HG03064 (cell line): ENCODE results near the gene DAB2IP.
"Not testable (repeated sequence)": the region's sequence is repeated elsewhere in the genome, so short reads cannot be mapped to it uniquely, and the experiment has no call there.

Experiments used
- ATAC-seq: cut with Tn5 transposase; IDR thresholded peaks from one replicate; pipeline ENCODE4 v1.9.1; 2021; ENCODE audit warnings: low read depth; ENCODE audit not compliant: unreplicated experiment

DAB2IP gene

DNA sequence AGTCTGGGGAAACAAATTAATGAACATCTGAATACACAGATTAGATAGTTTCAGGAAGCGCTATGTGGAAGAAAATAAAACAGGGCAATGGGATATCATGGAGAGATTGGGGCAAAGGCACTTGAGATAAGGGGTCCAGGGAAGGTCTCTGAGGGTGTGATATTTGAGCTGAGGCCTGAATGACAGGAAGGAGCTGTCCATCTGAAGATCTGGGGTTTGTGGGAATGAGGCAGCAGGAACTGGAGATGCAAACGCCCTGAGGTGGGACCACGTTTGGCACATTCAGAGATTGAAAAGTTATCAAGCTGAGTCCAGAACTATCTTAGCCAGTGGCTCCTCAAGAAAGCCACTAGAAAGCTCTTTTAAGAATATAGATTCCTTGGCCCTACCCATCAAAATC lies 8.7 kb upstream of the DAB2IP start:
- no peak for ATAC-seq

DNA sequence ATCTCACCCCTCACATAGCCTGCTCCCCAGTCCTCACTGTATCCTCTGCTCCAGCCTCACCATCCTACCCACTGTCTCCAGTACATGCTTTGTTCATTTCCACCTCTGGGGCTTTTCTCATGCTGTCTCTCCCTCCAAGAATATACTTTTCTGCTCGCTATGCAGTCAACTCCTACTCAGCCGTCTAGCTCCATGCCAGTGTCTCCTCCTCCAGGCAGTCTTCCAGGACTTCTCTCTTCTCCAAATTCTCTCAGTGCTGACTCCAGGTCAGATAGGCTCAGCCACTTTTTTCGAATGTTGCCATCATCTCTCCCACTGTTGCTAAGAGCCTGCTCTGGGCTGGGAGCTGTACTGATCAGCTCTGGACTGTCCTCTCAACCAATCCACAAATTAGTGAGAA lies 8.0 kb upstream of the DAB2IP start:
- ATAC-seq = no peak

DNA sequence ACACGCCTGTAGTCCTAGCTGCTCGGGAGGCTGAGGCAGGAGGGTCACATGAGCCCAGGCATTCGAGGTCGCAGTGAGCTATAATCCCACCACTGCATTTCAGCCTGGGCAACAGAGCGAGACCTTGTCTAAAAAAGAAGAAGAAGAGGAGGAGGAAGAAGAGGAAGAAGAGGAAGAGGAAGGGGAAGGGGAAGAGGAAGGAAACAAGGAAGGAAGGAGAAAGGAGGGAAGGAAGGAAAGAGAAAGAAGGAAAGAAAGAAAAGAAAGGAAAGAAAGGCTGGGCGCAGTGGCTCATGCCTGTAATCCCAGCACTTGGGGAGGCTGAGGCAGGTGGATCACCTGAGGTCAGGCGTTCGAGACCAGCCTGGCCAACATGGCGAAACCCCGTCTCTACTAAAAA lies 7.4 kb upstream of the DAB2IP start:
- ATAC-seq = not testable (repeated sequence)

DNA sequence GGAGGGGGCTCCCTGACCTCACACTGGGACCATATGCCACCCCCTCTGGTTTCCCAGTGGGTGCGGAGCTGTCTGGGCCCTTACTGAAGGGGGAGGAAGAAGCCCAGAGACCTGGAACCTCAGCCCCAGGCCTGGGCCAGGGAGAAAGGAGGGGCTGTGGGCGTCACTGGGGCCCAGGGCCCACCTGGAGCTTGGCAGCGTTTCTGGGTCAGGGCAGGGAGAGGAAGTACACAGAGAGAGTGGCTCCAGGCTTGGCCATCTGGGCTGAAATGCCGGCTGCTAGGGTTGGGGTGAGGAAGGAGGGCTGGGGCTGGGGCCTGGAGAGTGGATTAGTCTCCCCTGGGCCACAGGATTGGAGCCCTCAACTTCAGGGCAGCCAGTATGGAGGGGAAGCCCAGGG lies 6.4 kb upstream of the DAB2IP start:
- no peak for ATAC-seq

DNA sequence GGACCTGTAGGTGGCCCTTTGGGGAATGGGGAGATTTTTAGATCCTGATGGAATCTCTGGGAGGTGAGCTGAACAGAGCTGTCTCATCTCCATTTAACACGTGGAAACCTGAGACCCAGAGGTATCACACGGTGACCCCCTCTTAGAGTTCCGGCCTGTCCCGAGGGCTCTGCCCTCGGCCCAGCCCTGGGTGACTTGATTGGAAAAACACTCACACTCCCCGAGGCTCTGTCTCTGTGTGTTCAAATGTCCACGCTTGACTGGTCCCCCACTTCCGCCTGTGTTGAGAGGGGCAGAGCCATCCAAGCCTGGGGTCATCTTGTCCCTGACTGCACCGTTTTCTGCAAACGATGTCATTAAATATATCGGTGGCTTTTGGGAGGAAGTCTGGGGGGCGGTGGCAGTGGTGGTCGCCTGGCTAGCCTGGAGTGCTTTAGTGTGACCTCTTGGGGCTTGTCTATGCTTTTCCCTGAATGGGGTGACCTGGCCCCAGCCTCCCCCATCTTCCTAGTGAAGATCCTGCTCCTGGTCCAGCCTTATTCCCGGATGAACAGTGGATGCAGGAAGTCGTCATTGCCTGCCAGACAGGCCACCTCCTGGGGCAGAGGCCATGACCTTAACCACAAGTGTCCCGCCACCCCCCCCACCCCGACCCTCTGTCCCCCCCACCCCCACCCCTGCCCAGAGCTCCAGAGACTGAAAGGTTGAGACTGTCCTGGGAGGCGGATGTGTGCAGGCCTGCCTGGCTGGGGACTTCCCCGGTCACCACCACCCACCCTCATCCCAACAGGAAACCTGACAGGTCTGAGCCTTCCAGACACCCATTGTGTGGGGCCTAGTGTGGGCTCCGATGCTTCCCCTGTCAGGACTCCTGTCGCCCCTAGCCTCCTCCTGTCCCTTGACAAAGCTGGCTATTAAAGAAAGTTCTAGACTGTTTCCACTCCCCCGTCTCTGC lies 5.3 kb upstream of the DAB2IP start:
- no peak for ATAC-seq

DNA sequence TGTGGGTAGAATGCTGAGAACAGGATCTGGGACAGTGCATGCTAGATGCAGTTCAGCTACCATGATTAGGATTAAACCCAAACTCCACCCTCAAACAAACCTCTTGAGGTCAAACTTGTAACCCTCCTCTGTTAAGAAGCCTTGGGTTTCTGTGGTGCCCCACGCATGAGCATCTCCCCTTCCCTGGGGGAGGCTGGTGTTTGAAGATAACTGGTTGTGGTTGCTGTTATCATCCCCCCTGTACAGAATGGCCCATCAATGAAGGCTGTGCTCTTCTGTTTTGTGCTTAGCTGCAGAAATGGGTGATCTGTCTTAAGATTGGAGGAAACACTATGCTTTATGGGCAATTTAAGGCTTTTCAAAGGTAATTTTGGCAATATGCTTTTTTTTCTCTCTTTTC lies 4.4 kb upstream of the DAB2IP start:
- ATAC-seq = no peak

- ATAC-seq = no peak
These were observed 3.3 kb upstream of the DAB2IP start for GRCh38 chr9:121648172-121648571.

DNA sequence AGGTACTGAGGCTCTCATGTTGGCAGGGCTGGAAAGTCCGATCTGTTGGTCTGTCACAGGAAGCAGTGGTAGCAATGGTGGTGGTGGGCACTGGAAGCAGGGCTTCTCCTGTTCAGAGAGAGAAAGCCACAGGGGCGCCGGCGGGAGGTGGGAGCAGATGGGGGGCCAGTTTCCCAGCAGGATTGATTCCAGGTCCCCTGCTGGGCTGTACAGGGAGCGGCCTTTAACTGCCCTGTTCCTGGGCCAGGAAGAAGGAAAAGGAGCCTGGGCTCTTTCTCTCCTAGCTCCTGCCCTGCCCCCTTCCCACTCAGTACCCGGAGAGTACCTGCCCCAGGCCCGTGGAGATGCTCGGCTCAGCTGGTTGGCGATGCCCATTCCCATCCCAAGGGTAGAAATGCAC lies 2.6 kb upstream of the DAB2IP start:
- ATAC-seq = no peak

- ATAC-seq = no peak
These were observed 1.8 kb upstream of the DAB2IP start for GRCh38 chr9:121649476-121650216.

- no peak for ATAC-seq
These were observed 1.0 kb upstream of the DAB2IP start for GRCh38 chr9:121650217-121651007.

DNA sequence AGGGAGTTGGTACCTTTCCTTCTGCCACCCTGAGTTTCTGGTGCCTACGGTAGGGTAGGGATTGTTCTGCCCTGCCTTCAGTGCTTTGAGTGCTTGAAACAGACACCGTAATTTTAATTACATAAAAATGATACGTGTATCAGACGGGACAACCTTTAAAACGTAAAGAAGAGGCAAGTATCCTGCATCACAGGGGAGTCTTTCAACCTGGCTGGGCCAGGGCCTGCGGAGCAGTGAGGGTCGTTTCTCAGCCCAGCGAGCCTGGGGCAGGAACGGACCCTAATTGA lies 483 bp upstream of the DAB2IP start:
- no peak for ATAC-seq

DNA sequence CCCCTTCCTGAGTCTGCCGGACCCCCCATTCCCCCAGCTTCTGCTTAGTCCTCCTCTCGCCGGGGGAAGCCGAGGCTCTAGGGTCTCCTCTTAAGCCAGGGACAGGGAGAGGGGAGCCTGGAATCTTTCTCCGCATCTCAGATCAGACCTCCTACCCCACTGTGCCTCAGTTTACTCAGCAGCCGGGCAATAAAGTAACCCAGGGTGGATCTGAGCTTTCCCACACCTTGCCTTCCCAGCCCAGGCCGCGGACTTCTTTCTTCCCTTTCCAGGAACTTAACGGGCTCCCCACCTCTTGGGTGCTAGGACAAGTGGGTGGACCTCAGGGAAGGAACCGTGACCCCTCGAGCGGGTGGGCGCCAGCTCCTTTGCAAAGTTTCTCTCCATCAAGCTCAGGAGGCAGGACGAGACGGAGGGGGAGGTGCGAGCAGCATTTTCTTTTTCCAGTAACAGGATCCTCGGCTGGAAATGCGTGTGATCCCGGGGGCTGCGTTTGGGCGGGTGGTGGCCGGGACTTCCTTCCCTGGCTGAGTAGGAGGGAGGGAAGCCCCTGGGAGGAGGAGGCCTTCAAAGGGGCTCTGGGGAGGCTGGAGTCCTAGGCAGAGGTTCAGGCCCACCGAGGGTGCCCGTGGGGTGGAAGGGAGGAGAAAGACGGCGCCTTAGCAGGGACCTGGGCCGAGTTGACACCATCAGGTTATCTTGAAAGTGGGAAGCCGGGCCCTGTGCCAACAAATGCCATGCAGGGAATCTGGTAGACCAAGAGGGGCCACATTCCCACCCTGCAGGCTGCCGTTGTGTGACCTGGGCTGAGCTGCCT lies 795 bp downstream of the DAB2IP start:
- no peak for ATAC-seq

DNA sequence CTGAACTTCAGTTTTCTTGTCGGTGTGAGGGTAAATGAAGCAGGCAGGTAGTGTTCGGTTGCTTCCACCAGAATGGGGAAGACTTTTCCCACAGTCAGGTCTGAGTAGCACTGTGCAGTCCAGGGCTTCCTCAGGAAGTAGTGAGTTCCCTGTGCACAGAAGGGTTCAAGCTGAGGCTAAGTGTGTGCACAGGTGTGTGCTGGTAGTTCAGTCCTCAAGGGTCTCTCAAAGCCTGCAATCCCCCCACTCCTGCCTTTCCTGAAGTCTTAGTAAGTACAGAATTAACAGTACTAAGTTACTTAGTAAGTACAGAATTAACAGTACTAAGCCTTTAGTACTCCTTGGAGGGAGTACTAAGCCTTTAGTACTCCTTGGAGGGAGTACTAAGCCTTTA lies 1.4 kb downstream of the DAB2IP start:
- ATAC-seq = no peak

DNA sequence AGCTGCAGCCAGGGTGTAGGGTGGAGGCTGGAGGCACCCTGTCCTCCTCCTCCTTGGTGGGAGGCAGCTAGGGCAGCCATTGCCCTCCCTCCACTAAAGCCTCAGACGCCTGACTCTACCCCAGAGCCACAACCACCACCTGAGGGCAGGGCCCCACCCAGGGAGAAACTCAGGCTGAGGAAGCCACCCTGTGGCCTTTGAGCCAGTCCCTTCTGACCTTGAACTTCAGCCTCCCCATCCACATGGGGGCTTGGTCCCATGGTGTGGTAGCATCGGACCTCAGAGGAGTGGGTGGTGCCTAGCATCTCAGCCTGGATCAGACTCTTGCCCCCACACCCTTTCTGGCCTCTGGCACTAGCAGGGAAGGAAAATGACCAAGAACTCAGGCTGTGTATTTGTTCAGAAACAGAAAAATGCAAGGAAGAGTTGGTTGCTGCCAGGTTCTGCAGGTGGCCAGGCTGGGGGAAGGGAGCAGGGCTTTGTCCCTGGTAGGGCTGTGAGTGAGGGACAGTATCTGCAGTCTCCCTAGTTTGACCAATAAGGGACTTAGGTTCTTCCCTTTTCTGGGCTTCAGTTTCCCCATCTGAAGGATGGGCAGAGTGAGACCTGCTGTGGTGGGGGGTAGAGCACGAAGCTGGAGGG lies 3.2 kb downstream of the DAB2IP start:
- no peak for ATAC-seq

GRCh38 chr9:121655231-121655755 lies 3.9 kb downstream of the DAB2IP start:
- no peak for ATAC-seq

- ATAC-seq = no peak
These were observed 5.6 kb downstream of the DAB2IP start for GRCh38 chr9:121656941-121657470.

DNA sequence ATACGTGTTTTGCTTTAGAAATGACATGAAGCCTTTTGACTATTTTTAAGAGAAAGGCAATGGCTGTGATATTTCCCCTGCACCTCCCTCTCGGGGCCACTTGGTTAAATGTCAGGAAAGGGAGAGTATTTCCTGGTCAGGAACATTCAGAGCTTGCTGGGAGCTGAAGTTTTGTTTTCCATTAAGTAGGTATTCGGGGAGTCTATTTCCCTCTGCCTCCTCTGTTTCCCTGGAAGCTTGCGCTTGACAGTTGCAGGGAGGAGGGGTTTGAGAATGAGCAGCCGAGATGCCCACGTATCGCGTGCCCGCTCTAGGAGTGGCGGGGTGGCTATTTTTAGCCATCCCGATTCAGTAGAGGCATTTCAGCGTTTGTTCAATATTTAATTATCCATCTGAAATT lies 6.7 kb downstream of the DAB2IP start:
- ATAC-seq = no peak

DNA sequence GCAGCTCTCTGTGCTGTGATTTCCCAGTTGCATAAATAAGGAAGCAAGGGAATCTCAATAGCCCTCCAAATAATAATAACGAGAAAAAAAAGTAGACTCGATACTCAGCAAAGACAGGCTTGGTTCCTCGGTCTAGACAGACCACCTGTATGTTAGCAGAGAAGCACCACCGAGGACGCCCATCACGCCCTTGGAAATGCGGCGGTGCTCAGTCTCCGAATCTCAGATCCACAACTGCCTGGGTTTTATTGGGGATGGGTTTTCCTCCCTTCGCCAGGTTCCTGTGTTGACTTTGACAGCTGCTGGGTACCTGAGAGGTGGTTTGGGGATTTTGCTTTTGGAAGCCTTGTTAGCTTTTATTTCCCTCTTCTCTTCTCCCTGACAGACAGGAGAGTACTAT lies 7.2 kb downstream of the DAB2IP start:
- no peak for ATAC-seq

DNA sequence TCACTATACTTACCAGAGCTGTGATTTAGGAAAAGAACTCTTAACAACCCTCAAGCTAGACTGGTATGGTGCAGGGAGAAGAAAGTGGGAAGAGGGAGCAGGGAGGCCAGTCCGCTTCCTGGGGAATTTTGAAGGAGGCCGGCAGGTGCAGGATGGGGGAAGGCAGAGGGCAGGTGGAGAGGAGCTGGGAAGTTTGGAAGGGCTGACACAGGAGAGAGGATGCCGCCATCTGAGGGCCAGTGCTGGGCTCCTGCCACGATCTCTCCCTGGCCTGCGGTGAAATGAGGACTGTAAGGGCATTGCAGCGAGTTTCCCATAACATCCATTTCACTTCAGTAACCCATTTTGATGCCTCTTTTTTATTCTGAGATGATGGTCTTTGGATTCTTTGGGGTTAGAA lies 8.9 kb downstream of the DAB2IP start:
- ATAC-seq = no peak
